H1 (cell line): ENCODE results near the gene GPS1. TPM values are rescaled to one million over a fixed set of nuclear protein-coding genes. Genes with fewer than 3 reads are reported as not detected.
A peak's percentile ranks its signal among the peaks of the same experiment; 100 is the strongest.

Experiments used
- CTCF ChIA-PET: fragments of 300-600 bp; sonication (Branson Sonifier 250); formaldehyde crosslinking; loops from one replicate; lab custom pipeline; 2021; ENCODE audit not compliant: partially characterized antibody; lab: Charles Lee
- POLR2A ChIA-PET: fragments of 300-600 bp; sonication (Branson Sonifier 250); formaldehyde crosslinking; loops from one replicate; lab custom pipeline; 2021; ENCODE audit warnings: inconsistent platforms; ENCODE audit not compliant: partially characterized antibody; lab: Charles Lee
- DNase-seq, 2 experiments: peaks; one replicate each; pipeline versions ENCODE4 v3.0.0 to v3.0.0-alpha.2; 2010 to 2022; ENCODE audit warnings: low spot score in 2 of 2, low read depth in 1 of 2, mixed read lengths in 1 of 2
- FAIRE-seq: peaks from 2 replicates; lab custom pipeline; 2011; peaks lifted over from hg19 to GRCh38; lab: Jason Lieb, UNC
- H2AFZ ChIP-seq: 2 replicates; pipeline ENCODE4 v1.8.1; 2012; ENCODE audit warnings: low read length, inconsistent platforms
- H2AK5ac ChIP-seq: 2 replicates; pipeline ENCODE4 v1.6.1; 2013; ENCODE audit warnings: low read depth, low read length
- H2BK120ac ChIP-seq: replicated peaks from 2 replicates; pipeline ENCODE3; 2013; ENCODE audit warnings: low read depth, low read length, inconsistent platforms
- H2BK12ac ChIP-seq: 2 replicates; pipeline ENCODE4 v1.6.1; 2013; ENCODE audit warnings: low read depth, low read length
- H2BK15ac ChIP-seq: 2 replicates; pipeline ENCODE4 v1.6.1; 2013; ENCODE audit warnings: low read length
- H2BK20ac ChIP-seq: 2 replicates; pipeline ENCODE4 v1.6.1; 2013; ENCODE audit warnings: low read length
- H2BK5ac ChIP-seq: 2 replicates; pipeline ENCODE4 v1.6.1; 2013; ENCODE audit warnings: low read depth, low read length
- H3K14ac ChIP-seq: 2 replicates; pipeline ENCODE4 v1.6.1; 2013; ENCODE audit warnings: inconsistent platforms; ENCODE audit not compliant: insufficient read length
- H3K18ac ChIP-seq: 2 replicates; pipeline ENCODE4 v1.6.1; 2013; ENCODE audit warnings: low read length; ENCODE audit errors: extremely low read depth
- H3K23ac ChIP-seq: 2 replicates; pipeline ENCODE4 v1.6.1; 2013; ENCODE audit warnings: inconsistent platforms; ENCODE audit not compliant: insufficient read length
- H3K23me2 ChIP-seq: 2 replicates; pipeline ENCODE4 v1.6.1; 2013; ENCODE audit warnings: low read depth, low read length
- H3K27ac ChIP-seq: 2 replicates; pipeline ENCODE4 v1.6.1; 2011; ENCODE audit warnings: low read depth, low read length, inconsistent platforms
- H3K27me3 ChIP-seq, 4 experiments: replicated peaks in 1 of 4; 1 replicate in 1 of 4; 2 replicates in 3 of 4; pipeline versions ENCODE4 v1.6.1 to v1.8.1; 2011 to 2013; ENCODE audit warnings: low read length in 3 of 4, mild to moderate bottlenecking in 3 of 4, inconsistent platforms in 2 of 4, mixed read lengths in 2 of 4, moderate library complexity in 1 of 4; ENCODE audit not compliant: control insufficient read depth in 3 of 4, insufficient read depth in 3 of 4; ENCODE audit errors: extremely low read depth in 1 of 4
- H3K36me3 ChIP-seq, 4 experiments: 2 replicates each; pipeline versions ENCODE4 v1.6.1 to v1.8.1; 2011 to 2013; ENCODE audit warnings: mild to moderate bottlenecking in 4 of 4, low read length in 3 of 4, moderate library complexity in 2 of 4, control low read depth in 1 of 4, inconsistent platforms in 1 of 4; ENCODE audit not compliant: insufficient read depth in 4 of 4, control insufficient read depth in 2 of 4
- H3K4ac ChIP-seq: replicated peaks from 2 replicates; pipeline ENCODE3; 2013; ENCODE audit warnings: low read length, low read depth, mixed read lengths, inconsistent platforms; ENCODE audit not compliant: insufficient read length
- H3K4me1 ChIP-seq, 4 experiments: replicated peaks in 1 of 4; 1 replicate in 1 of 4; 2 replicates in 3 of 4; pipeline versions ENCODE4 v1.6.1 to v1.8.1; 2011 to 2013; ENCODE audit warnings: low read length in 3 of 4, inconsistent platforms in 2 of 4, mixed read lengths in 1 of 4; ENCODE audit not compliant: insufficient read depth in 4 of 4, control insufficient read depth in 3 of 4
- H3K4me2 ChIP-seq, 2 experiments: 2 replicates each; pipeline versions ENCODE4 v1.6.1 to v1.8.1; 2011 to 2013; ENCODE audit warnings: low read depth in 2 of 2, low read length in 2 of 2, control low read depth in 1 of 2, inconsistent platforms in 1 of 2, mild to moderate bottlenecking in 1 of 2; ENCODE audit not compliant: insufficient read depth in 1 of 2
- H3K4me3 ChIP-seq, 4 experiments: fragments of 200-600, 300-600 bp in 1 of 4; sonication (generic), shearing (Covaris generic), sonication (Bioruptor Twin) in 1 of 4; 2 replicates each; pipeline versions ENCODE4 v1.5.1 to v1.8.1; 2011 to 2016; ENCODE audit warnings: low read length in 4 of 4, low read depth in 3 of 4, control low read depth in 2 of 4, inconsistent platforms in 2 of 4, mild to moderate bottlenecking in 2 of 4, mixed read lengths in 1 of 4, moderate library complexity in 1 of 4; ENCODE audit not compliant: insufficient read depth in 2 of 4; ENCODE audit errors: extremely low read depth in 1 of 4
- H3K56ac ChIP-seq: replicated peaks from 2 replicates; pipeline ENCODE3; 2013; ENCODE audit warnings: low read depth, mild to moderate bottlenecking, mixed read lengths, low read length, inconsistent platforms; ENCODE audit not compliant: insufficient read length
- H3K79me1 ChIP-seq: 2 replicates; pipeline ENCODE4 v1.6.1; 2013; ENCODE audit warnings: low read depth, low read length, control low read depth
- H3K79me2 ChIP-seq, 2 experiments: 2 replicates each; pipeline versions ENCODE4 v1.6.1 to v1.8.1; 2012 to 2013; ENCODE audit warnings: low read length in 2 of 2, mild to moderate bottlenecking in 2 of 2, inconsistent platforms in 1 of 2; ENCODE audit not compliant: insufficient read depth in 2 of 2, control insufficient read depth in 1 of 2
- H3K9ac ChIP-seq, 4 experiments: replicated peaks in 1 of 4; 1 replicate in 1 of 4; 2 replicates in 3 of 4; pipeline versions ENCODE4 v1.6.1 to v1.8.1; 2011 to 2013; ENCODE audit warnings: low read depth in 3 of 4, low read length in 3 of 4, control low read depth in 2 of 4, mild to moderate bottlenecking in 2 of 4, moderate library complexity in 2 of 4, inconsistent platforms in 1 of 4; ENCODE audit errors: extremely low read depth in 1 of 4
- H3K9me3 ChIP-seq, 2 experiments: 2 replicates each; pipeline versions ENCODE4 v1.6.1 to v1.8.1; 2012 to 2013; ENCODE audit warnings: mild to moderate bottlenecking in 2 of 2, moderate library complexity in 2 of 2, control low read depth in 1 of 2, inconsistent platforms in 1 of 2, low read depth in 1 of 2, low read length in 1 of 2, mixed read lengths in 1 of 2; ENCODE audit not compliant: insufficient read depth in 2 of 2
- H4K20me1 ChIP-seq, 2 experiments: replicated peaks in 1 of 2; 2 replicates each; pipeline versions ENCODE3 to v1.8.1; 2011 to 2013; ENCODE audit warnings: inconsistent platforms in 2 of 2, low read length in 2 of 2, mild to moderate bottlenecking in 1 of 2; ENCODE audit not compliant: insufficient read depth in 2 of 2, control insufficient read depth in 1 of 2
- H4K5ac ChIP-seq: 2 replicates; pipeline ENCODE4 v1.6.1; 2013; ENCODE audit warnings: low read length, low read depth, mixed read lengths, inconsistent platforms; ENCODE audit not compliant: insufficient read length
- H4K8ac ChIP-seq: 2 replicates; pipeline ENCODE4 v1.8.0; 2013; ENCODE audit warnings: mild to moderate bottlenecking, moderate library complexity, low read length, inconsistent platforms; ENCODE audit not compliant: insufficient read depth; ENCODE audit errors: extremely low read depth
- H4K91ac ChIP-seq: replicated peaks from 2 replicates; pipeline ENCODE3; 2013; ENCODE audit warnings: low read length, mixed read lengths, inconsistent platforms; ENCODE audit not compliant: insufficient read length
- EGR1 ChIP-seq: IDR thresholded peaks from 2 replicates; pipeline ENCODE4 v1.6.1; 2011; ENCODE audit warnings: low read depth, low read length, borderline replicate concordance
- TCF12 ChIP-seq: IDR thresholded peaks from 2 replicates; pipeline ENCODE4 v1.6.1; 2011; ENCODE audit warnings: low read depth, mild to moderate bottlenecking, low read length
- WGBS, 2 experiments: shearing (Covaris generic) in 1 of 2; methylation state at CpG; one replicate each; pipeline versions ENCODE4 v1.1.6 to v1.1.7; 2013 to 2015; ENCODE audit warnings: low lambda C conversion rate in 2 of 2, mixed read lengths in 2 of 2, inconsistent platforms in 1 of 2, low coverage in 1 of 2, missing lambda C conversion rate in 1 of 2; ENCODE audit not compliant: insufficient replicate concordance in 2 of 2, insufficient coverage in 1 of 2, insufficient read length in 1 of 2; ENCODE audit errors: extremely low coverage in 1 of 2, missing lambda C conversion rate in 1 of 2; 5-methylcytosine and 5-hydroxymethylcytosine counted together
- polyA plus RNA-seq, 7 experiments: library from polyadenylated mRNA; depleted of rRNA in 3 of 7; stranded (reverse) in 5 of 7; unstranded in 2 of 7; fragments of >200 nt in 5 of 7; fragments of 200-250 nt in 2 of 7; gene quantifications; 1 replicate in 5 of 7; 2 replicates in 1 of 7; 4 replicates in 1 of 7; pipeline versions ENCODE4 v1.2.1 to v1.2.3, GENCODE V29; 2011 to 2013; ENCODE audit warnings: missing spikeins in 2 of 7, mixed read lengths in 2 of 7
- total RNA-seq: library from RNA; stranded (reverse); fragmentation: NEBNext Ultra II Directional; extraction: Animal tissue kit (Norgen Biotek cat#: 25700); gene quantifications from 2 replicates; pipeline ENCODE4 v1.2.1, GENCODE V29; 2021

Gene GPS1
- total and polyA plus RNA-seq, 2 of the 8 experiments (the other 6 are each of a cell fraction or from before 2014, with no cell fraction given): 153 to 277 TPM

- Histone ChIP-seq H2AK5ac (no peak overlapping the region), H3K9ac (no peak overlapping the region), H3K4ac (no peak overlapping the region), H3K4me1 (peaks cover 0 to 10% (median 6%) of the 10 kb centered on the region in 4 experiments; a peak in 5 of 7 replicates), H2BK5ac (no peak overlapping the region), H4K20me1 (peaks cover 9 to 18% of the 10 kb centered on the region in 2 experiments), H3K4me3 (no peak overlapping the region), H2BK12ac (no peak overlapping the region), H3K56ac (no peak overlapping the region), H3K27ac (no peak overlapping the region), H3K23me2 (peaks cover 7% of the 10 kb centered on the region; the same call in 1 of the 2 replicates), H2BK15ac (no peak overlapping the region), H3K9me3 (no peaks in the 10 kb centered on the region), H3K4me2 (no peak overlapping the region), H3K27me3 (no peaks in the 10 kb centered on the region), H4K91ac (no peak overlapping the region), H3K14ac (no peak overlapping the region), H3K18ac (no peak overlapping the region), H2AFZ (no peak overlapping the region), H4K5ac (no peak overlapping the region), H3K36me3 (no peaks in the 10 kb centered on the region), H2BK20ac (no peak overlapping the region), H4K8ac (peak overlapping the region; percentile 57; the same call in 1 of the 2 replicates), H2BK120ac (no peak overlapping the region), H3K23ac (no peak overlapping the region), H3K79me2 (peaks cover 0 to 12% of the 10 kb centered on the region in 2 experiments; a peak in 1 of 4 replicates), H3K79me1 (peaks cover 4% of the 10 kb centered on the region; the same call in 1 of the 2 replicates)
- peak; percentile 64; the same call in 1 of the 2 replicates for TF ChIP-seq EGR1
- TF ChIP-seq TCF12: no peak
- FAIRE-seq: no peak
- ChIA-PET POLR2A (interaction anchor here (1.0 to 2.8 kb wide), 11 partner anchors 10 to 92 kb away, joined by 3 to 9 read pairs (median 5); no protein-coding TSS in a partner anchor), CTCF (interaction anchor here (0.6 to 4.7 kb wide), 13 partner anchors 10 to 149 kb away, joined by 3 to 29 read pairs (median 5); partner anchors contain the start of genes NOTUM and RAC3)
- DNase-seq: no peak
- 91% methylated on average over 19 of the region's 19 CpGs; no CpG with 5 or more reads in 1 of the 2 experiments for WGBS, 2 experiments
Measured at GRCh38 chr17:82018152-82018988, 33.3 kb upstream of the GPS1 start.
